ENCODE results near the gene JAZF1. TPM values are rescaled to one million over a fixed set of nuclear protein-coding genes. Genes with fewer than 3 reads are reported as not detected.

Gene JAZF1
- total RNA-seq, 1 experiment from 2014 or later: 3.4 TPM

DNA sequence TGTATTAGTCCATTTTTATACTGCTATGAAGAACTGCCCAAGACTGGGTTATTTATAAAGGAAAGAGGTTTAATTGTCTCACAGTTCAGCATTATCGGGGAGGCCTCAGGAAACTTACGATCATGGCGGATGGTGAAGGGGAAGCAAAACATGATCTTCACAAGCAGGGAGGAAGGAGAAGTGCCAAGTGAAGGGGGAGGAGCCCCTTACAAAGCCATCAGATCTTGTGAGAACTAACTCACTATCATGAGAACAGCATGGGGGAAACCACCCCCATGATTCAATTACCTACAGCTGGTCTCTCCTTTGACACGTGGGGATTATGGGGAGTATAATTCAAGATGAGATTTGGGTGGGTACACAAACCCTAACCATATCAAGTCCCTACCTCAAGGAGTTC, 85.4 kb downstream of the JAZF1 start:
- ChIA-PET POLR2A (no interaction called here), CTCF (interaction anchor here (2.6 to 3.0 kb wide), 2 partner anchors 15 to 34 kb away, joined by 18 to 33 read pairs; no protein-coding TSS in a partner anchor), RAD21 (ENCODE audit: low non-redundant PET in 1 of 2, low total read pairs in 2 of 2, uncharacterized antibody in 2 of 2, unreplicated experiment in 2 of 2) (no interaction called here)
- Histone ChIP-seq H3K36me3 (ENCODE audit: control insufficient read depth in 1 of 2, insufficient read depth in 2 of 2, low read length in 2 of 2) (no peaks in the 10 kb centered on the region), H3K4me1 (ENCODE audit: control insufficient read depth in 1 of 2, insufficient read depth in 2 of 2, low read length in 2 of 2) (no peaks in the 10 kb centered on the region), H3K9ac (ENCODE audit: low read length) (no peak overlapping the region), H3K4me2 (ENCODE audit: low read length) (no peak overlapping the region), H3K4me3 (replicated peaks in 1 of 2; ENCODE audit: low read depth in 1 of 2, low read length in 2 of 2) (no peak overlapping the region), H3K9me2 (ENCODE audit: insufficient read depth) (no peaks in the 10 kb centered on the region), H3K27me3 (ENCODE audit: insufficient read depth, low read length) (no peaks in the 10 kb centered on the region), H3K27ac (ENCODE audit: low read depth, low read length) (no peak overlapping the region), H3K79me2 (ENCODE audit: insufficient read depth, low read length) (no peaks in the 10 kb centered on the region), H2AFZ (ENCODE audit: low read depth, low read length, poor library complexity, severe bottlenecking) (no peak overlapping the region), H4K20me1 (ENCODE audit: insufficient read depth) (no peaks in the 10 kb centered on the region), H3K9me3 (ENCODE audit: control insufficient read depth in 1 of 2, insufficient read depth in 1 of 2, low read depth in 1 of 2, low read length in 2 of 2) (no peaks in the 10 kb centered on the region)
- DNase-seq (ENCODE audit: low read depth, low spot score): no peak
- intact Hi-C loops (cut with micrococcal nuclease): loop anchor here (10.0 kb wide), 2 partner anchors 170 to 400 kb away; no protein-coding TSS in a partner anchor
- ATAC-seq: no peak
- no peak for TF ChIP-seq FOSL1 (IDR thresholded peaks at IDR 0.05; ENCODE audit: low read depth)
- no peak for TF ChIP-seq JUND (IDR thresholded peaks at IDR 0.05)
- TF ChIP-seq REST (IDR thresholded peaks at IDR 0.05; ENCODE audit: low read depth): no peak
- no peak for TF ChIP-seq YY1 (IDR thresholded peaks at IDR 0.05; ENCODE audit: extremely low read depth, insufficient replicate concordance, low read depth, low read length)
- TF ChIP-seq, protein P1, sequence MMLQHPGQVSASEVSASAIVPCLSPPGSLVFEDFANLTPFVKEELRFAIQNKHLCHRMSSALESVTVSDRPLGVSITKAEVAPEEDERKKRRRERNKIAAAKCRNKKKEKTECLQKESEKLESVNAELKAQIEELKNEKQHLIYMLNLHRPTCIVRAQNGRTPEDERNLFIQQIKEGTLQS (IDR thresholded peaks at IDR 0.05): no peak
- TF ChIP-seq SRF (IDR thresholded peaks at IDR 0.05; ENCODE audit: low read depth): no peak
- no peak for TF ChIP-seq CBX3 (IDR thresholded peaks at IDR 0.05; ENCODE audit: low read depth)
- TF ChIP-seq CEBPB (IDR thresholded peaks at IDR 0.05; ENCODE audit: low read depth): no peak
- no peak for TF ChIP-seq EZH2 (IDR thresholded peaks at IDR 0.05)
- no peak for TF ChIP-seq ZNF274 (IDR thresholded peaks at IDR 0.05; ENCODE audit: low read depth, low read length)
- TF ChIP-seq RAD21 (IDR thresholded peaks at IDR 0.05; ENCODE audit: low read depth): no peak
- no peak for TF ChIP-seq SIN3A (IDR thresholded peaks at IDR 0.05; ENCODE audit: low read depth)
- TF ChIP-seq, protein P2, sequence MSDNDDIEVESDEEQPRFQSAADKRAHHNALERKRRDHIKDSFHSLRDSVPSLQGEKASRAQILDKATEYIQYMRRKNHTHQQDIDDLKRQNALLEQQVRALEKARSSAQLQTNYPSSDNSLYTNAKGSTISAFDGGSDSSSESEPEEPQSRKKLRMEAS (IDR thresholded peaks at IDR 0.05): no peak
- TF ChIP-seq POLR2A (IDR thresholded peaks at IDR 0.05; ENCODE audit: borderline replicate concordance, extremely low read depth, insufficient read depth, insufficient read length): no peak
- TF ChIP-seq EZH2phosphoT487 (IDR thresholded peaks at IDR 0.05; ENCODE audit: borderline replicate concordance): no peak
- TF ChIP-seq SP1 (IDR thresholded peaks at IDR 0.05; ENCODE audit: low read depth): no peak
- no peak for TF ChIP-seq ELF1 (IDR thresholded peaks at IDR 0.05; ENCODE audit: borderline replicate concordance, low read depth)
- TF ChIP-seq EGR1 (IDR thresholded peaks at IDR 0.05; ENCODE audit: low read depth): no peak
- TF ChIP-seq ZBTB33 (IDR thresholded peaks at IDR 0.05; ENCODE audit: extremely low read depth, insufficient replicate concordance, low read length): no peak
- no TSS peak for BruUV-seq (replicated peaks)
